ENCODE data around the gene ZFAND5.

ZFAND5 gene

DNA sequence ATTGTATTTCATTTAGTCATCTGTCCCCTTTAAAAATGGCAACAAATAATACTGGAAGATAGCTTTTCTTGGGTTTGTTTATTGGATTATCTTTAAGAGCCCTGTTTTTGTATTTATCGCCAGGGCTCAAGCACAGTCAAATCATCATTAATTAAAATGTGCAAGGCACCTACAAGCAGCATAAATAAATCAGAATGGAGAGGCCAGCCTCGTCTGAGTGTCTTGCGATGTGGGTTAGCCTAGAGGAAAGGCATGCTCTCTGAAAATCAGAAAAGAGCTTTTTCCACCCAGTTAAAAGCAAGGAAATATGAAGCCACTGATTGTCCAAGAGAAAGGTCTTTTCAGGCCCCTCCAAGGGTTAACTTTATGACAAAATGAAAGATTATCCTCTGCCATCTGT is 31.8 kb downstream of the ZFAND5 start:
- Histone ChIP-seq H3K9me3 (ENCODE audit: low read length) (no peaks in the 10 kb centered on the region), H2AFZ (ENCODE audit: low read depth, low read length) (peak overlapping the region; percentile 60), H3K27me3 (ENCODE audit: insufficient read depth, low read length) (no peaks in the 10 kb centered on the region), H3K4me3 (ENCODE audit: low read length) (no peak overlapping the region), H3K36me3 (ENCODE audit: insufficient read depth, low read length) (no peaks in the 10 kb centered on the region), H3K4me1 (ENCODE audit: insufficient read depth, low read length) (no peaks in the 10 kb centered on the region)

- Histone ChIP-seq H3K36me3 (ENCODE audit: insufficient read depth, low read length) (no peaks in the 10 kb centered on the region), H3K9me3 (ENCODE audit: low read length) (no peaks in the 10 kb centered on the region), H3K4me3 (ENCODE audit: low read length) (no peak overlapping the region), H3K27me3 (ENCODE audit: insufficient read depth, low read length) (no peaks in the 10 kb centered on the region), H2AFZ (ENCODE audit: low read depth, low read length) (no peak overlapping the region), H3K4me1 (ENCODE audit: insufficient read depth, low read length) (no peaks in the 10 kb centered on the region)
Measured at GRCh38 chr9:72332351-72332750, 32.7 kb downstream of the ZFAND5 start.

DNA sequence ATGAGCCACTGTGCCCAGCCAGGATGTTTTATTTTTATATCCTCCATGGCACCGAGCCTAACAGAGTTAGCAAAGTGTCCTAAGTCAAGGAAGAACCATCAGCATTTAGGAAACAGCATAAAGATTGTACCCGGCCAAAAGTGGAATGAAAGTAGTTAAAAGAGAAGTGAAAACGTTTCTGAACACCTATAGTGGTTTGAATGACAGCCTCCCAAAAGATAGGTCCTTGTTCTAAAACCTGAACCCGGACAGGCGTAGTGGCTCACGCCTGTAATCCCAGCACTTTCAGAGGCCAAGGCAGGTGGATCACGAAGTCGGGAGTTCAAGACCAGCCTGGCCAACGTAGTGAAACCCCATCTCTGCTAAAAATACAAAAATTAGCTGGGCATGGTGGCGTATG is 37.4 kb downstream of the ZFAND5 start:
- H3K4me3 ChIP-seq (ENCODE audit: low read length): no peak overlapping the region
- H3K36me3 ChIP-seq (ENCODE audit: insufficient read depth, low read length): no peaks in the 10 kb centered on the region

GRCh38 chr9:72326641-72327040 is 38.4 kb downstream of the ZFAND5 start:
- Histone ChIP-seq H3K4me1 (ENCODE audit: insufficient read depth, low read length) (no peaks in the 10 kb centered on the region), H2AFZ (ENCODE audit: low read depth, low read length) (no peak overlapping the region), H3K4me3 (ENCODE audit: low read length) (no peak overlapping the region), H3K36me3 (ENCODE audit: insufficient read depth, low read length) (no peaks in the 10 kb centered on the region), H3K27me3 (ENCODE audit: insufficient read depth, low read length) (no peaks in the 10 kb centered on the region), H3K9me3 (ENCODE audit: low read length) (peaks cover 2% of the 10 kb centered on the region)

More for the DNA sequence above, 37.4 kb downstream of the ZFAND5 start:
- Histone ChIP-seq H3K27me3 (ENCODE audit: insufficient read depth, low read length) (no peaks in the 10 kb centered on the region), H3K9me3 (ENCODE audit: low read length) (peaks cover 2% of the 10 kb centered on the region), H3K4me1 (ENCODE audit: insufficient read depth, low read length) (no peaks in the 10 kb centered on the region), H2AFZ (ENCODE audit: low read depth, low read length) (no peak overlapping the region)

DNA sequence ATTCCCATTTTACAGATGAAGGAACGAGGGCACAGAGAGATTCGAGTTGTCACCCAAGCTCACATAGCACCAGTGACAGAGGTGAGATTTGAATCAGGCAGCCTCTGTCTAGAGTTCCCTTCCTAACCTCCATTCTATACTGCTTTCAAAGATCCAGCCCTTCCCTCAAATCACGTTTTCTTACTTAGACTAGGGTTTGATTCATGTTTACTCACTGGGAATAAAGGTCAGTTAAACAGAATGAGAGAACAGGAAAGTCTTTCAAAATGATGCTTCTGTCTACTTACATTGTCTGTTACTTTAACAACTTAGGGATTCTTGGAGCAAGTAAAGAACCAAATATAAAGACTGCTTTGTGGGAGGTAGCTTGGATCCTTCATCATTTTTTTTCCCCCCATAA is 40.0 kb downstream of the ZFAND5 start:
- Histone ChIP-seq H3K27me3 (ENCODE audit: insufficient read depth, low read length) (no peaks in the 10 kb centered on the region), H3K4me1 (ENCODE audit: insufficient read depth, low read length) (no peaks in the 10 kb centered on the region), H3K9me3 (ENCODE audit: low read length) (peaks cover 2% of the 10 kb centered on the region), H2AFZ (ENCODE audit: low read depth, low read length) (no peak overlapping the region), H3K36me3 (ENCODE audit: insufficient read depth, low read length) (no peaks in the 10 kb centered on the region), H3K4me3 (ENCODE audit: low read length) (no peak overlapping the region)

- H2AFZ ChIP-seq (ENCODE audit: low read depth, low read length): no peak overlapping the region
- H3K4me3 ChIP-seq (ENCODE audit: low read length): no peak overlapping the region
- no peaks in the 10 kb centered on the region for H3K27me3 ChIP-seq (ENCODE audit: insufficient read depth, low read length)
- H3K36me3 ChIP-seq (ENCODE audit: insufficient read depth, low read length): no peaks in the 10 kb centered on the region
- H3K9me3 ChIP-seq (ENCODE audit: low read length): peaks cover 2% of the 10 kb centered on the region
- no peaks in the 10 kb centered on the region for H3K4me1 ChIP-seq (ENCODE audit: insufficient read depth, low read length)
Measured at GRCh38 chr9:72322678-72323077, 42.3 kb downstream of the ZFAND5 start.

DNA sequence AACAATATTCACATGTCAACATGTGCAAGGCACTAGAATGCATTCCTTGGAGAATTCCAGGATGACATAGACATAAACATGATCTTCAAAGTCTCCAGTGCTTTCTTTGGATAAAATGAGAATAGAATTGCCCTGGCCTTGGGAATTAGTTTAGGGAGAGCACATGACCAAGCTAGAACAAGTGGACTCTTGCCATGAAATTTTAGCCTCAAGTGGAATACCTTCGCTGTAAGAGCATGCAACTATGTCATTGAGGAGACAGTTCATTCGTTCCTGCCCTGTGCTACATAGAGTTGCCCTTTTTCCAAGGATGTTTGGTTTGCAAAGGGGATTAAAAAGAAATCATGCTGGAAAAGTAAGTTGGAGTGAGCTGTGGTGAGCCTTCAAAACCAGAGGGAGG is 42.7 kb downstream of the ZFAND5 start:
- Histone ChIP-seq H3K36me3 (ENCODE audit: insufficient read depth, low read length) (no peaks in the 10 kb centered on the region), H2AFZ (ENCODE audit: low read depth, low read length) (no peak overlapping the region), H3K4me1 (ENCODE audit: insufficient read depth, low read length) (no peaks in the 10 kb centered on the region), H3K27me3 (ENCODE audit: insufficient read depth, low read length) (no peaks in the 10 kb centered on the region), H3K4me3 (ENCODE audit: low read length) (no peak overlapping the region), H3K9me3 (ENCODE audit: low read length) (peaks cover 2% of the 10 kb centered on the region)

GRCh38 chr9:72315510-72316311 is 49.3 kb downstream of the ZFAND5 start:
- Histone ChIP-seq H3K9me3 (ENCODE audit: low read length) (no peaks in the 10 kb centered on the region), H2AFZ (ENCODE audit: low read depth, low read length) (no peak overlapping the region), H3K4me1 (ENCODE audit: insufficient read depth, low read length) (peaks cover 8% of the 10 kb centered on the region), H3K36me3 (ENCODE audit: insufficient read depth, low read length) (no peaks in the 10 kb centered on the region), H3K4me3 (ENCODE audit: low read length) (no peak overlapping the region), H3K27me3 (ENCODE audit: insufficient read depth, low read length) (no peaks in the 10 kb centered on the region)

DNA sequence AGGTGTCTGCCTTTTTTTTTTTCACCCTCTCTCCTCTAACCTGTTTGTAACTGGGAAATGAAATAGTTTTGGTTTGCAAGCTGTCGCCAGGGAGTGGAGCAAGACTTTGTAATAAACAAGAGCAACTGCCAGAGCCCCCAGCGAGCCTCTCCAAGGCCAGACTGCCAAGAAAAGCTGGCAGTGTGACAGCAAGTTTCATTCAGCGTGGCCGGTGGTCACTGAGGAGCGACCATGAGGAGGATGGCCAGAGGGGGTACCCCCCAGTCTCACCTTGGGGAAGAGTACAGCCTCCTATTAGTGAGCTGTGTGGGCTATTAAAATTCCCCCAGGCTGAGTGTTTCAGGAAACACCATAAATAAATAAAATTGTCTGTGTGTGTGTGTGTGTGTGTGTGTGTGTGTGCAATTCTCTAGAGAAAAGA is 49.9 kb downstream of the ZFAND5 start:
- no peaks in the 10 kb centered on the region for H3K9me3 ChIP-seq (ENCODE audit: low read length)
- H3K36me3 ChIP-seq (ENCODE audit: insufficient read depth, low read length): no peaks in the 10 kb centered on the region
- no peak overlapping the region for H2AFZ ChIP-seq (ENCODE audit: low read depth, low read length)
- no peaks in the 10 kb centered on the region for H3K27me3 ChIP-seq (ENCODE audit: insufficient read depth, low read length)
- H3K4me1 ChIP-seq (ENCODE audit: insufficient read depth, low read length): peaks cover 8% of the 10 kb centered on the region
- H3K4me3 ChIP-seq (ENCODE audit: low read length): no peak overlapping the region

DNA sequence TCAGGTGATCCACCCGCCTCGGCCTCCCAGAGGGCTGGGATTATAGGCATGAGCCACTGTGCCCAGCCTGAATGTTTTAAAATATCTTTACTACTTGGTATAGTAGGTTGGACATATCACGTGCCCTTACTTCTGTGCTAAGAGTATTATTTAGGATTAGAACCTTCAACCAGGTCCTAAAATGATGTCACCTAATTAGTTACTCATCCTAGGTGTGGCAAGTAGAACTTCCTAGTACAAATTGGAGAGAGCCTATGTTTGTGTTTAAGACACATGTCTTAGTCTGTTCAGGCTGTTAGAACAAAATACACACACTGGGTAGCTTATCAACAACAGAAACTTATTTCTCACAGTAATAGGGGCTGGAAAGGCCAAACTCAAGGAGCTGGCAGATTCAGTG is 51.5 kb downstream of the ZFAND5 start:
- H3K4me1 ChIP-seq (ENCODE audit: insufficient read depth, low read length): peaks cover 8% of the 10 kb centered on the region
- H3K36me3 ChIP-seq (ENCODE audit: insufficient read depth, low read length): no peaks in the 10 kb centered on the region
- no peaks in the 10 kb centered on the region for H3K9me3 ChIP-seq (ENCODE audit: low read length)
- no peaks in the 10 kb centered on the region for H3K27me3 ChIP-seq (ENCODE audit: insufficient read depth, low read length)
- H2AFZ ChIP-seq (ENCODE audit: low read depth, low read length): no peak overlapping the region
- no peak overlapping the region for H3K4me3 ChIP-seq (ENCODE audit: low read length)

GRCh38 chr9:72312386-72312987 is 52.5 kb downstream of the ZFAND5 start:
- Histone ChIP-seq H3K9me3 (ENCODE audit: low read length) (no peaks in the 10 kb centered on the region), H3K36me3 (ENCODE audit: insufficient read depth, low read length) (no peaks in the 10 kb centered on the region), H3K27me3 (ENCODE audit: insufficient read depth, low read length) (no peaks in the 10 kb centered on the region), H3K4me3 (ENCODE audit: low read length) (no peak overlapping the region), H2AFZ (ENCODE audit: low read depth, low read length) (no peak overlapping the region), H3K4me1 (ENCODE audit: insufficient read depth, low read length) (peaks cover 8% of the 10 kb centered on the region)

- Histone ChIP-seq H3K4me1 (ENCODE audit: insufficient read depth, low read length) (no peaks in the 10 kb centered on the region), H3K9me3 (ENCODE audit: low read length) (no peaks in the 10 kb centered on the region), H3K27me3 (ENCODE audit: insufficient read depth, low read length) (no peaks in the 10 kb centered on the region), H3K4me3 (ENCODE audit: low read length) (no peak overlapping the region), H2AFZ (ENCODE audit: low read depth, low read length) (no peak overlapping the region), H3K36me3 (ENCODE audit: insufficient read depth, low read length) (no peaks in the 10 kb centered on the region)
Measured at GRCh38 chr9:72309364-72310133, 55.5 kb downstream of the ZFAND5 start.

GRCh38 chr9:72306761-72307160 is 58.2 kb downstream of the ZFAND5 start:
- H2AFZ ChIP-seq (ENCODE audit: low read depth, low read length): no peak overlapping the region
- H3K27me3 ChIP-seq (ENCODE audit: insufficient read depth, low read length): peaks cover 2% of the 10 kb centered on the region
- H3K36me3 ChIP-seq (ENCODE audit: insufficient read depth, low read length): no peaks in the 10 kb centered on the region
- no peaks in the 10 kb centered on the region for H3K4me1 ChIP-seq (ENCODE audit: insufficient read depth, low read length)
- no peaks in the 10 kb centered on the region for H3K9me3 ChIP-seq (ENCODE audit: low read length)
- H3K4me3 ChIP-seq (ENCODE audit: low read length): no peak overlapping the region
